Mesendoderm (in vitro differentiated cells): ENCODE results near the gene LRIG1.

Source experiments
- DNase-seq: peaks from one replicate; pipeline ENCODE4 v3.0.0; 2013
- H2AK5ac ChIP-seq: 2 replicates; pipeline ENCODE4 v1.6.1; 2013; ENCODE audit warnings: low read length, inconsistent platforms
- H2BK120ac ChIP-seq: 2 replicates; pipeline ENCODE4 v1.6.1; 2013; ENCODE audit warnings: low read depth, mild to moderate bottlenecking, low read length, moderate library complexity, mixed read lengths
- H2BK15ac ChIP-seq: replicated peaks from 2 replicates; pipeline ENCODE4 v1.6.1; 2013; ENCODE audit warnings: low read depth, mild to moderate bottlenecking, moderate library complexity
- H2BK5ac ChIP-seq: 2 replicates; pipeline ENCODE4 v1.6.1; 2013; ENCODE audit warnings: low read length, inconsistent platforms
- H3K18ac ChIP-seq: 2 replicates; pipeline ENCODE4 v1.6.1; 2013; ENCODE audit warnings: mild to moderate bottlenecking, low read length, mixed read lengths
- H3K23ac ChIP-seq: one replicate; pipeline ENCODE4 v1.6.1; 2013; ENCODE audit warnings: low read length
- H3K27ac ChIP-seq: 2 replicates; pipeline ENCODE4 v1.5.1; 2013; ENCODE audit warnings: low read depth, mild to moderate bottlenecking, inconsistent platforms, low read length, moderate library complexity
- H3K27me3 ChIP-seq: 2 replicates; pipeline ENCODE4 v1.6.1; 2013; ENCODE audit warnings: low read length, control low read depth, mild to moderate bottlenecking, inconsistent platforms; ENCODE audit not compliant: insufficient read depth, poor library complexity
- H3K36me3 ChIP-seq: 2 replicates; pipeline ENCODE4 v1.6.1; 2013; ENCODE audit warnings: low read length, inconsistent platforms; ENCODE audit not compliant: control insufficient read depth, insufficient read depth
- H3K4ac ChIP-seq: one replicate; pipeline ENCODE4 v1.6.1; 2013; ENCODE audit warnings: low read depth, mild to moderate bottlenecking, low read length, moderate library complexity
- H3K4me1 ChIP-seq: 2 replicates; pipeline ENCODE4 v1.6.1; 2013; ENCODE audit warnings: low read depth, low read length, inconsistent platforms; ENCODE audit not compliant: control insufficient read depth
- H3K4me2 ChIP-seq: 2 replicates; pipeline ENCODE4 v1.6.1; 2013; ENCODE audit warnings: low read length
- H3K4me3 ChIP-seq: 2 replicates; pipeline ENCODE4 v1.5.1; 2013; ENCODE audit warnings: mild to moderate bottlenecking, low read length
- H3K56ac ChIP-seq: one replicate; pipeline ENCODE4 v1.6.1; 2013; ENCODE audit warnings: low read length
- H3K79me1 ChIP-seq: 2 replicates; pipeline ENCODE4 v1.6.1; 2013; ENCODE audit warnings: low read length, inconsistent platforms
- H3K79me2 ChIP-seq: 2 replicates; pipeline ENCODE4 v1.6.1; 2013; ENCODE audit warnings: mild to moderate bottlenecking, low read length; ENCODE audit not compliant: control insufficient read depth, insufficient read depth
- H3K9ac ChIP-seq: 2 replicates; pipeline ENCODE4 v1.6.1; 2013; ENCODE audit warnings: low read length, inconsistent platforms
- H4K5ac ChIP-seq: one replicate; pipeline ENCODE4 v1.6.1; 2013; ENCODE audit warnings: low read length
- H4K8ac ChIP-seq: one replicate; pipeline ENCODE4 v1.6.1; 2013; ENCODE audit warnings: low read depth, mild to moderate bottlenecking, control low read depth, low read length, moderate library complexity
- WGBS: extraction: QIAGEN DNeasy Blood & Tissue Kit; methylation state at CpG from one replicate; pipeline ENCODE4 v1.1.7; 2013; ENCODE audit warnings: low lambda C conversion rate, missing lambda C conversion rate; ENCODE audit not compliant: insufficient coverage; ENCODE audit errors: extremely low coverage; 5-methylcytosine and 5-hydroxymethylcytosine counted together

Gene LRIG1

DNA sequence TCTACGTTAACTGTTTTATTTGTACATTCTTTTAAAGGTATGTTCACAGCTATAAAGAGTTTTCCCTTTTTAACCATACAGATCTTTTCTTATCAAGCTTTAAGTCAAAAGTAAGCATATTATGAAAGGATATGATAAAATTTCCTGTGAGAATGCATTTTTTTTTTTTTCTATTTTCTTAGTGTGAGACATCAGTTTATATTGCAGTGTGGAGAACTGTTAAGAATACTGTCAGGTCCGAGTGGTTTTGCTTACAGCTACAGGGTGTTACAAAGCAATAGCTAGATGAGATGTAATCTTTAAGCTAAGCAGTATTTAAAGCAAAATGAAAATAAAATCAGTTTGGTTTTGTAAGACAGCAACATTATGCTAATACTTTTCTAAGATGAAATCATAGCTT, 146.8 kb downstream of the LRIG1 start:
- no peak overlapping the region for H2AK5ac ChIP-seq
- no peak overlapping the region for H2BK15ac ChIP-seq
- H3K56ac ChIP-seq, result no peak overlapping the region
- H3K27me3 ChIP-seq, result no peaks in the 10 kb centered on the region
- no peaks in the 10 kb centered on the region for H3K79me1 ChIP-seq
- no peak overlapping the region for H3K4ac ChIP-seq
- H3K4me2 ChIP-seq, result no peak overlapping the region
- H3K23ac ChIP-seq, result no peak overlapping the region
- no peak overlapping the region for H2BK120ac ChIP-seq
- DNase-seq, result no peak
- H3K79me2 ChIP-seq, result no peaks in the 10 kb centered on the region
- no peak overlapping the region for H4K5ac ChIP-seq
- no peak overlapping the region for H3K9ac ChIP-seq
- no peak overlapping the region for H3K4me3 ChIP-seq
- no peak overlapping the region for H2BK5ac ChIP-seq
- H3K4me1 ChIP-seq, result no peaks in the 10 kb centered on the region
- H3K18ac ChIP-seq, result no peak overlapping the region
- WGBS, result no CpG with 5 or more reads among the region's 2 CpGs
- H4K8ac ChIP-seq, result no peak overlapping the region
- H3K27ac ChIP-seq, result no peak overlapping the region
- H3K36me3 ChIP-seq, result no peaks in the 10 kb centered on the region

- no peak overlapping the region for H3K23ac ChIP-seq
- H3K79me2 ChIP-seq, result no peaks in the 10 kb centered on the region
- H3K4me2 ChIP-seq, result no peak overlapping the region
- H2BK5ac ChIP-seq, result no peak overlapping the region
- H4K8ac ChIP-seq, result no peak overlapping the region
- H3K27me3 ChIP-seq, result no peaks in the 10 kb centered on the region
- H3K56ac ChIP-seq, result no peak overlapping the region
- H3K4ac ChIP-seq, result no peak overlapping the region
- no peak overlapping the region for H4K5ac ChIP-seq
- no peak overlapping the region for H3K9ac ChIP-seq
- no peaks in the 10 kb centered on the region for H3K4me1 ChIP-seq
- H3K4me3 ChIP-seq, result no peak overlapping the region
- no peak overlapping the region for H2BK120ac ChIP-seq
- WGBS, result no CpG with 5 or more reads among the region's 6 CpGs
- H3K36me3 ChIP-seq, result no peaks in the 10 kb centered on the region
- H2AK5ac ChIP-seq, result no peak overlapping the region
- H3K18ac ChIP-seq, result no peak overlapping the region
- H3K27ac ChIP-seq, result no peak overlapping the region
- no peak overlapping the region for H2BK15ac ChIP-seq
- H3K79me1 ChIP-seq, result no peaks in the 10 kb centered on the region
- DNase-seq, result peak; percentile 19
Measured at GRCh38 chr3:66353530-66353929, 147.3 kb downstream of the LRIG1 start.

GRCh38 chr3:66353039-66353438, 147.8 kb downstream of the LRIG1 start:
- Histone ChIP-seq H3K56ac (no peak overlapping the region), H3K9ac (no peak overlapping the region), H2BK5ac (no peak overlapping the region), H4K5ac (no peak overlapping the region), H2BK120ac (no peak overlapping the region), H3K27me3 (no peaks in the 10 kb centered on the region), H3K79me1 (no peaks in the 10 kb centered on the region), H4K8ac (no peak overlapping the region), H3K4ac (no peak overlapping the region), H3K79me2 (no peaks in the 10 kb centered on the region), H3K18ac (no peak overlapping the region), H2AK5ac (no peak overlapping the region), H3K23ac (no peak overlapping the region), H3K4me3 (no peak overlapping the region), H3K27ac (no peak overlapping the region), H2BK15ac (no peak overlapping the region), H3K4me1 (no peaks in the 10 kb centered on the region), H3K36me3 (no peaks in the 10 kb centered on the region), H3K4me2 (no peak overlapping the region)
- DNase-seq, result no peak
- WGBS, result no CpG with 5 or more reads among the region's 3 CpGs

DNA sequence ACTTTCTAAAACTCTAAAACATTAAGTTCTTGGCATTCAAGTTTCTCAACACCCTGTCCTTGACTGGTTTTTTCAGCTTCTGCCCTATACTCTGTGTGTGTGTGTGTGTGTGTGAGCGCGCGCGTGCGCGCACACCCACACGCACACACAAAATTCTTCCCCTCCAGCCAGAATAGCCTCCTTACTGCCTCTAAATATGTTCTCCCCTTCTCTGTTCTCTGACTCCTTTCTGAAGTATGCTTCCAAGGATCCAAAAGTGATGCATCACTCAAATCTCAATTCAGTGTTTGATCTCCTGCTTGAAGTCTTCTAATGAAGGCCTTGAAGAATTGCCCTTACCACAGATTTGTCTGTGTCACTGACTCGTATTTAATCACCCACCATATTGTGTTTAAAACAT, 150.2 kb downstream of the LRIG1 start:
- no CpG with 5 or more reads among the region's 8 CpGs for WGBS
- Histone ChIP-seq H3K18ac (no peak overlapping the region), H3K79me2 (no peaks in the 10 kb centered on the region), H4K5ac (no peak overlapping the region), H3K4me3 (no peak overlapping the region), H3K79me1 (no peaks in the 10 kb centered on the region), H3K27me3 (no peaks in the 10 kb centered on the region), H2AK5ac (no peak overlapping the region), H2BK5ac (no peak overlapping the region), H3K27ac (no peak overlapping the region), H3K9ac (no peak overlapping the region), H3K4me2 (no peak overlapping the region), H4K8ac (no peak overlapping the region), H3K4ac (no peak overlapping the region), H3K4me1 (no peaks in the 10 kb centered on the region), H2BK120ac (no peak overlapping the region), H3K56ac (no peak overlapping the region), H2BK15ac (no peak overlapping the region), H3K36me3 (no peaks in the 10 kb centered on the region), H3K23ac (no peak overlapping the region)
- DNase-seq, result no peak

DNA sequence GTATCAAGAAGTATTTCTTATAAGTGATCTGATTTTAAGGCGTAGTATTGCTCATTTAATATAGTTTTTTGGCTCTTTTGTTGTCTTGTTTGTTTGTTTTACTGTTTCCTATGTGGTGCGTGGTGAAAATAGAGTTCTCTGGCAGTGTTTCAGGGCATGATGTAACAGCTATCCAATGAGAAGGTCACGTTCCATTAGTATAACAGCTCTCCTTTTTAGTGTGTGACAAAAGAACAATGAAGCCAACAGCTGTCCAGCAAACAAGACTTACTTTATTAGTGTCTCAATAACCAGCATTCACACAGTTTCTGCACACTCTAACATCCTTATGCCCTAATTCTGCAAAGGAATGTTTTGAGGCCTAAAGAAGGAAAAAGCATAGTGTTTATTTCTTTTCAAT, 152.1 kb downstream of the LRIG1 start:
- Histone ChIP-seq H3K56ac (no peak overlapping the region), H3K4me3 (no peak overlapping the region), H3K27me3 (no peaks in the 10 kb centered on the region), H4K8ac (no peak overlapping the region), H4K5ac (no peak overlapping the region), H2BK15ac (no peak overlapping the region), H2BK120ac (no peak overlapping the region), H2AK5ac (no peak overlapping the region), H3K36me3 (no peaks in the 10 kb centered on the region), H3K4me1 (no peaks in the 10 kb centered on the region), H3K4ac (no peak overlapping the region), H2BK5ac (no peak overlapping the region), H3K27ac (no peak overlapping the region), H3K79me1 (no peaks in the 10 kb centered on the region), H3K79me2 (no peaks in the 10 kb centered on the region), H3K18ac (no peak overlapping the region), H3K9ac (no peak overlapping the region), H3K23ac (no peak overlapping the region), H3K4me2 (no peak overlapping the region)
- no peak for DNase-seq
- no CpG with 5 or more reads among the region's 3 CpGs for WGBS

GRCh38 chr3:66344848-66345578, 155.8 kb downstream of the LRIG1 start:
- Histone ChIP-seq H3K56ac (no peak overlapping the region), H3K79me1 (no peaks in the 10 kb centered on the region), H3K4me3 (no peak overlapping the region), H3K4me2 (no peak overlapping the region), H4K8ac (no peak overlapping the region), H3K9ac (no peak overlapping the region), H3K27ac (no peak overlapping the region), H3K79me2 (no peaks in the 10 kb centered on the region), H3K27me3 (no peaks in the 10 kb centered on the region), H3K4me1 (no peaks in the 10 kb centered on the region), H3K4ac (no peak overlapping the region), H4K5ac (no peak overlapping the region), H2BK5ac (no peak overlapping the region), H2AK5ac (no peak overlapping the region), H2BK15ac (no peak overlapping the region), H3K18ac (no peak overlapping the region), H2BK120ac (no peak overlapping the region), H3K23ac (peak overlapping the region; percentile 83), H3K36me3 (no peaks in the 10 kb centered on the region)
- no peak for DNase-seq
- WGBS, result no CpG with 5 or more reads among the region's 8 CpGs
